HS-5 (cell line): ENCODE measurements around the gene CAMK2G.
"Not testable (repeated sequence)": the region's sequence is repeated elsewhere in the genome, so short reads cannot be mapped to it uniquely, and the experiment has no call there.

Experiments
- DNase-seq: peaks from one replicate; pipeline ENCODE4 v3.0.0-alpha.2; 2012; ENCODE audit warnings: low read depth

CAMK2G gene

GRCh38 chr10:73791871-73792400, 82.4 kb downstream of the CAMK2G start:
- no peak for DNase-seq

- no peak for DNase-seq
Observed at GRCh38 chr10:73790886-73791625, 83.3 kb downstream of the CAMK2G start.

- no peak for DNase-seq
Observed at GRCh38 chr10:73789659-73790055, 84.7 kb downstream of the CAMK2G start.

DNA sequence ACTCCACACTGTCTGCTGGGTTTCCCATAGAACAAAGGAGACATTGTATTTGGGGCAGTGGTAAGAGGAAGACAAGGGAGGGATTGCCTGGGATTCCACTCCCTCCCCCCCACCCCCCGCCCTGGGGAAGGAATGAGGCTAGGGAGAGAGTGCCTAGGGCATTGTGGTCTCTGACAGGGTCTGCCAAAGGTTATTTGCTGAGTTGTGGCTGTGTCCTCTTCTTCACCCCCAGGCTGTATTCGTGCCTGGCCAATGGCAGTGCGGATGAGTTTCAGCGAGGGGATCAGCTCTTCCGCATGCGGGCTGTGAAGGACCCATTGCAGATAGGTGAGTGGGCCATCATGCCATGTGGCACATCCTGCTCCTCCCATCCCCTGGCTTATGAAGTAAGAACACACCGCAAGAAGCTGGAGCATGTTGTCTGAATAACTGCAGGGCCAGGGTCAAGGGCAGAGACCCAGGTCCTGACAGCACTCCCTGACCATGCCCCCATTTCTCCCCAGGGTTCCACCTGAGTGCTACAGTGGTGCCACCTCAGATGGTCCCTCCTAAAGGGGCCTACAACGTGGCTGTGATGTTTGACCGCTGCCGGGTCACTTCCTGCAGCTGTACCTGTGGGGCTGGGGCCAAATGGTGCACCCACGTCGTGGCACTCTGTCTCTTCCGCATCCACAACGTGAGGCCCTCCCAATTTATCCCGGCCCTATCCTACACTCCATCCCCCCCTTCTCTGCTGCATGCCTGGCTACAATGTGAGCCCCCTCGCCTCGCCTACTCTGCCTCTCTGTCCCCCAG, 85.3 kb downstream of the CAMK2G start:
- no peak for DNase-seq

DNA sequence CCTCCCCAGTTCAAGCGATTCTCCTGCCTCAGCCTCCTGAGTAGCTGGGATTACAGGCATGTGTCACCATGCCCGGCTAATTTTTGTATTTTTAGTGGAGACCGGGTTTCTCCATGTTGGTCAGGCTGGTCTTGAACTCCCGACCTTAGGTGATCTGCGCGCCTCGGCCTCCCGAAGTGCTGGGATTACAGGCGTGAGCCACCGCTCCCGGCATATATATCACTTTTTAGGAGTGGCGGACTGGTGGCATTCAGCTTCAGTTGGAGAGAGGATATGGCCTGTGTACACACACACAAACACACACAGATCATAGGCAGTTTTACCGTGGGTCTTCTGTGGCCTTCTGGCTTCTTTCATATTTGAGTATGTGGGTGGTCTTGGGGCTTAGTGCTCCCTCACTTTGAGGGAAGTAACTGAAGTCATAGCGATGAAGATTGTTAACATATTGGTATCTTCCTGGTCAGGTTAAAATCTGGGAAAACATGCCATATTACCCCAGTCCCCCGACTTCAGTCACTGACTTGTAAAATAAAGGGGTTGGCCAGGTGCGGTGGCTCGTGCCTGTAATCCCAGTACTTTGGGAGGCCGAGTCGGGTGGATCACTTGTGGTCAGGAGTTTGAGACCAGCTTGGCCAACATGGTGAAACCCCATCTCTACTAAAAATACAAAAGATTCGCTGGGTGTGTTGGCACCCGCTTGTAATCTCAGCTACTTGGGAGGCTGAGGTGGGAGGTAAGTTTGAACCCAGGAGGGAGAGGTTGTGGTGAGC, 87.1 kb downstream of the CAMK2G start:
- DNase-seq = not testable (repeated sequence)

GRCh38 chr10:73786512-73786885, 87.9 kb downstream of the CAMK2G start:
- no peak for DNase-seq

DNA sequence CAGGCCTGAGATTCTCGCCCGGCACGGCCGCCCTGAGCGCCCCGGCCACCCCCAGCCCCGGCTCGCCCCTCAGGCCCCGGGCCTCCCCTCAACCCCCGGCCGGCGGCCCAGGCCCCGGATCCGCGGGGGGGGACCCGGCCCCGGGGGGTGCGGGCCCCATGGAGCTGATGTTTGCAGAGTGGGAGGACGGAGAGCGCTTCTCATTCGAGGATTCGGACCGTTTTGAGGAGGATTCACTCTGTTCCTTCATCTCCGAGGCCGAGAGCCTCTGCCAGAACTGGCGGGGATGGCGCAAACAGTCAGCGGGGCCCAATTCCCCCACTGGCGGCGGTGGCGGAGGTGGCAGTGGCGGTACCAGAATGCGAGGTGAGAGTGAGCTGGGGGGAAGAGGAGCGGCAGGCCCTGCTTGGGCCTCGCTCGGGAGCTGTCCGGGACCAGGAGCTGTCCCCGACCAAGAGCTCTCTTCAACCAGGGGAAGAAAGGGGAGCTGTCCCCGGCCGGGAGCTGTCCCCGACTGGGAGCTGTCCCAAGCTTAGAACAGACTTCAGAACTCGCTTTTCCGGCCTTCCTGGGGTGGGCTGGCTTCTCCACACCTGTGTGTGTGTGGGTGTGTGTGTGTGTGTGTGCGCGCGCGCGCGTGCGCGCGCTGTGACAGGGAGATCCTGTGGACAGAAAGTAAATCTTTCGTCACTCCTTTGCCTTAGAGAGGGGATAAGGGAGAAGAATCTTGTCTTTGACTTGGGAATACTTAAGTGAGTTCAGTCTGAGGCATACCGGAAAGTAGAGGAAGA, 88.4 kb downstream of the CAMK2G start:
- DNase-seq = no peak

GRCh38 chr10:73785211-73785720, 89.1 kb downstream of the CAMK2G start, which contains the start of gene ZSWIM8:
TSS of gene ZSWIM8 (plus strand) at chr10:73785606. CDS start at chr10:73785879, 273 bp downstream.
- DNase-seq = peak; percentile 87

GRCh38 chr10:73782749-73783085, 91.6 kb downstream of the CAMK2G start:
- DNase-seq = no peak

DNA sequence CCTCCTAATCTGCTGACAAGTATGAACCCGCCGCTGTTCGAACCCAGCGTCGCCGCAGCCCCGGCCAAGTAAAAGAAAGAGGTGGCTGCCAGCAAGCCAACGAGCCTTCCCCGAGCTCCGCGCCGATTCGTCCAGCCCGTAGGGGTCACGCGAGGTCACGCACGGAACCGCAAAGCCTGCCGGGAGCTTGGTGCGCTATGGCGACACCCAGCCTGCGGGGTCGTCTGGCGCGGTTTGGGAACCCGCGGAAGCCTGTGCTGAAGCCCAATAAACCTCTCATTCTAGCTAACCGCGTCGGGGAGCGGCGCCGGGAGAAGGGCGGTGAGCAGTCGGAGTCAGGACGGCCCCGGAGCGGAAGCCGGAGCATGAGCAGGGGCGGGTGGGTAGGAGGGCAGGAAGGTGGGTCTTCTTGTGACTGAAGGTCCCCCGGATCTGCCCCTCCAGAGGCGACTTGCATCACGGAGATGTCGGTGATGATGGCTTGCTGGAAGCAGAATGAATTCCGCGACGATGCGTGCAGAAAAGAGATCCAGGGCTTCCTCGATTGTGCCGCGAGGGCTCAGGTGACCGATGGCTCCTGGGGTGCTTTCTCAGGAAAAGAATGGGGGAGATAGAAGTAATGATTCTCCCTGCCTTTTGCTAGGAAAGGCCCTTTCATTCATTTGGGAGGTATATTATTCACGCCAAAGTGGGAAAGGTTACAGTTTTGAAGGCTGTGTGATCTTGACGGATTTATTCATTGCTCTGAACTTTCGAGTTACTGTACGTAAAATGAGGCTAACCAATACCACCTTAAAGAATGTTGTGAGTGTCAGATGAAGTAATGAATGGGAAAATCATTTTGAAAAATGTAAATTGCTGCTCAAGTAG, 92.2 kb downstream of the CAMK2G start, which contains the start of gene CHCHD1:
TSS of gene CHCHD1 (plus strand) at position 170 of the 870 bp plus-strand sequence. CDS start at position 198, 28 bp downstream.
- peak; percentile 63 for DNase-seq

DNA sequence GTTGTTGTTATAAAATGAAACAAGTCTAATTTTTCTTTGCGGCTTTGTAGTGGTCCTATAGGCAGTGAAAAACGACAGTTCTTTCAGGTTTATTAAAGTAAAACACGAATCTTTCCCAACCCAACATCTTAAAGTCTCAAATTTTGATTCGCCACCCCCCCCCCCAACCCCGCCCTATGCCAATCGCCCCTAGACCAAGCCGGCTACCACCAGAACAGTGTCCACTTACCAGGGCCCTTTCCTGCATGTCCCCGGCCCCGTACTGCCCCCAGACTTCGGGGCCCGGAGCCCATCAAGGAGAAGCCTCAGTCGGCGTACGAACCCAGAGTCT, 92.8 kb downstream of the CAMK2G start:
- DNase-seq = no peak

DNA sequence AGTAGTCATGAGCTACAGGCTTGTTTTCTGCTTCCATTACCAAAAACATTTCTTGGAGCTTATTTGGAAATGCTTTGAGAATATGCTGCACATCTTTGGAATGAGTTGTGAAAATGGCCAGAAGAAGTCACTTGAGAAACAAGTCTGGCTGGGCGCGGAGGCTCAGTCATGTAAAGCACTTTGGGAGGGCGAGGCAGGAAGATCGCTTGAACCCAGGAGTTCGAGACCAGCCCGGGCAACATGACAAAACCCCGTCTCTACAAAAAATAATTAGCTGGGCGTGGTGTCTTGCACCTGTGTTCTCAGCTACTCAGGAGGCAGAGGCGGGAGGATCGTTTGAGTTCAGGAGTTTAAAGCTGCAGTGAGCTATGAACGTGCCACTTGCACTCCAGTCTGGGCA, 93.4 kb downstream of the CAMK2G start:
- DNase-seq = no peak

DNA sequence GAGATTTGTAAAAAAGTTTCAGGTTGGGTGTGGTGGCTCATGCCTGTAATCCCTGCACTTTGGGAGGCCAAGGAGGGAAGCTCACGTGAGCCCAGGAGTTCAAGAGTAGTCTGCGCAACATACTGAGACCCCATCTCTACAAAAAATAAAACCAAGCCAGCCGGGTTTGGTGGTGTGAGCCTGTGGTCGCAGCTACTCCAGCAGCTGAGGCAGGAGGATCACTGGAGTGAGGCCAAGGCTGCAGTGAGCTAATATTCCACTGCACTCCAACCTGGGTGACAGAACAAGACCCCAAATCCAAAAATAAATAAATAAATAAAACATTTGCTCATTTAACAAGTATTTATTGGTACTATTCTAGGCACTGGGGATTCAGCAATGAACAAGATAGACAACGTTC, 94.1 kb downstream of the CAMK2G start:
- no peak for DNase-seq

- no peak for DNase-seq
Observed at GRCh38 chr10:73779539-73780197, 94.7 kb downstream of the CAMK2G start.

DNA sequence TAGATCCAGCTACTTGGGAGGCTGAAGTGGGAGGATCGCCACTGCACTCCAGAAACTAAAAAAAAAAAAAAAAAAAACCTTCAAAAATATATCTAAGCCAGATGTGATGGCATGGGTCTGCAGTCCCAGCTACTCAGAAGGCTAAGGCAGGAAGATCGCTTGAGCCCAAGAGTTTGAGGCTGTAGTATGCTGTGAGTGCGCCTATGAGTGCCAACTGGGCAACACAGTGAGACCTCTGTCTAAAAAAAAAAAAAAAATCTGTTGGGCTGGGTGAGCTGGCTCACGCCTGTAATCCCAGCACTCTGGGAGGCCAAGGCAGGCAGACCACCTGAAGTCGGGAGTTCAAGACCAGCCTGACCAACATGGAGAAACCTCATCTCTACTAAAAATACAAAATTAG, 95.3 kb downstream of the CAMK2G start:
- no peak for DNase-seq

GRCh38 chr10:73774637-73775036, 99.7 kb downstream of the CAMK2G start:
- DNase-seq = no peak

- no peak for DNase-seq
Observed at GRCh38 chr10:73773152-73773879, 101.0 kb downstream of the CAMK2G start.

DNA sequence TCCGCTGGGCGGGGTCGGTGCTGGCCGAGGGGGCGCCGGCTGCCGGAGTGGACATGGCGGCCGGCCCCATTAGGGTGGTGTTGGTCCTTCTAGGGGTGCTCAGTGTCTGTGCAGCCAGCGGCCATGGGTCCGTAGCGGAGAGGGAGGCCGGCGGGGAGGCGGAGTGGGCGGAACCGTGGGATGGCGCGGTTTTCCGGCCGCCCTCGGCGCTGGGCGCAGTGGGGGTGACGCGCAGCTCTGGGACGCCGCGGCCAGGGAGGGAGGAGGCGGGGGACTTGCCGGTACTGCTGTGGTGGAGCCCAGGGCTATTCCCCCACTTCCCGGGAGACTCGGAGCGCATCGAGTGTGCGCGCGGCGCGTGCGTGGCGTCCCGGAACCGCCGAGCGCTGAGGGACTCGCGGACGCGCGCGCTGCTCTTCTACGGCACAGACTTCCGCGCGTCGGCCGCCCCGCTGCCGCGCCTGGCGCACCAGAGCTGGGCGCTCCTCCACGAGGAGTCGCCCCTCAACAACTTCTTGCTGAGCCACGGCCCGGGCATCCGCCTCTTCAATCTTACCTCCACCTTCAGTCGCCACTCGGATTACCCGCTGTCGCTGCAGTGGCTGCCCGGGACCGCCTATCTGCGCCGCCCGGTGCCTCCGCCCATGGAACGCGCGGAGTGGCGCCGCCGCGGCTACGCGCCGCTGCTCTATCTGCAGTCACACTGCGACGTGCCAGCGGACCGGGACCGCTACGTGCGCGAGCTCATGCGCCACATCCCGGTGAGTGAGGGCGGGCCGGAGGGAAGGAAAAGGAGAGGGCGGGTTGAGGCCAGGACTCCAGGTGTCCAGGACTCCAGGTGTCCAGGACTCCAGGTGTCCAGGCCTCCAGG, 101.8 kb downstream of the CAMK2G start:
- peak; percentile 49 for DNase-seq
